GM12878 (cell line): Measurements from ENCODE around the gene ACVR1C. TPM values are rescaled to one million over a fixed set of nuclear protein-coding genes. Genes with fewer than 3 reads are reported as not detected.

Experiments
- ATAC-seq: fragments of 200-7000 bp; cut with Tn5 transposase; 3 replicates; pipeline ENCODE4 v1.9.1; 2020; ENCODE audit warnings: mild to moderate bottlenecking, moderate library complexity
- BruUV-seq: library from RNA; stranded (reverse); fragments of 400-500 nt; replicated peaks from 2 replicates; lab custom pipeline; 2021; lab: Mats Ljungman, UMichigan
- CTCF ChIA-PET: fragments of 300-600 bp; sonication (Branson Sonifier 250); formaldehyde crosslinking; extraction: SDS; loops from one replicate; lab custom pipeline; 2021; ENCODE audit warnings: inconsistent platforms; lab: Yijun Ruan, JAX
- POLR2A ChIA-PET: fragments of 350-600 bp; formaldehyde crosslinking; extraction: SDS; loops from one replicate; lab custom pipeline; 2021; ENCODE audit warnings: inconsistent platforms; lab: Charles Lee
- RAD21 ChIA-PET: fragments of 300-600 bp; sonication (Branson Sonifier 250); formaldehyde crosslinking; loops from one replicate; lab custom pipeline; 2023; ENCODE audit warnings: antibody characterized with exemption; ENCODE audit not compliant: unreplicated experiment; lab: Charles Lee
- SMC1A ChIA-PET: fragments of 300-600 bp; sonication (Branson Sonifier 250); formaldehyde crosslinking; loops from one replicate; lab custom pipeline; 2023; ENCODE audit not compliant: unreplicated experiment, uncharacterized antibody; lab: Charles Lee
- DNase-seq: peaks from one replicate; pipeline ENCODE4 v3.0.0-alpha.2; 2011; ENCODE audit warnings: low read depth, low spot score
- FAIRE-seq: peaks from 3 replicates; lab custom pipeline; 2011; peaks lifted over from hg19 to GRCh38; lab: Jason Lieb, UNC
- H2AFZ ChIP-seq: 2 replicates; pipeline ENCODE4 v1.6.0; 2011; ENCODE audit warnings: low read depth, low read length, control low read depth; ENCODE audit not compliant: control insufficient read depth
- H3K27ac ChIP-seq: 2 replicates; pipeline ENCODE4 v1.5.1; 2011; ENCODE audit warnings: control low read depth; ENCODE audit not compliant: control insufficient read depth, insufficient read depth
- H3K27me3 ChIP-seq, 2 experiments: replicated peaks in 1 of 2; 2 replicates each; pipeline versions ENCODE4 v1.6.0 to v1.6.1; 2011; ENCODE audit warnings: low read length in 1 of 2; ENCODE audit not compliant: control insufficient read depth in 2 of 2, insufficient read depth in 2 of 2
- H3K36me3 ChIP-seq, 2 experiments: 2 replicates each; pipeline ENCODE4 v1.5.1; 2011; ENCODE audit warnings: low read length in 1 of 2; ENCODE audit not compliant: control insufficient read depth in 2 of 2, insufficient read depth in 2 of 2
- H3K4me1 ChIP-seq: 2 replicates; pipeline ENCODE4 v1.6.1; 2011; ENCODE audit warnings: mild to moderate bottlenecking, low read length, moderate library complexity, mixed read lengths; ENCODE audit not compliant: control insufficient read depth, insufficient read depth
- H3K4me2 ChIP-seq: 2 replicates; pipeline ENCODE4 v1.6.0; 2011; ENCODE audit warnings: control low read depth; ENCODE audit not compliant: control insufficient read depth, insufficient read depth
- H3K4me3 ChIP-seq: fragments of 200-600 bp; sonication (generic); 2 replicates; pipeline ENCODE4 v1.5.1; 2016
- H3K79me2 ChIP-seq: 2 replicates; pipeline ENCODE4 v1.6.0; 2011; ENCODE audit warnings: low read length; ENCODE audit not compliant: control insufficient read depth, insufficient read depth
- H3K9ac ChIP-seq: 2 replicates; pipeline ENCODE4 v1.8.0; 2011; ENCODE audit warnings: low read length, control low read depth, mixed read lengths; ENCODE audit not compliant: control insufficient read depth, insufficient read depth
- H3K9me3 ChIP-seq: replicated peaks from 3 replicates; pipeline ENCODE4 v1.5.1; 2011; ENCODE audit warnings: mild to moderate bottlenecking, low read length; ENCODE audit not compliant: control insufficient read depth, insufficient read depth
- H4K20me1 ChIP-seq: 2 replicates; pipeline ENCODE4 v1.6.0; 2011; ENCODE audit not compliant: control insufficient read depth, insufficient read depth
- ATF7 ChIP-seq: fragments of 450-650 bp; IDR thresholded peaks from 2 replicates; pipeline ENCODE4 v1.6.1; 2016; ENCODE audit warnings: low read depth, mild to moderate bottlenecking
- CHD4 ChIP-seq: fragments of 200-600 bp; sonication (generic); IDR thresholded peaks from 2 replicates; pipeline ENCODE4 v1.6.1; 2016; ENCODE audit warnings: mild to moderate bottlenecking
- ETV6 ChIP-seq, 2 experiments: fragments of 450-650 bp in 1 of 2; IDR thresholded peaks in 1 of 2; conservative IDR thresholded peaks in 1 of 2; 2 replicates each; pipeline ENCODE4 v1.6.1; 2014; ENCODE audit warnings: antibody characterized with exemption in 1 of 2, borderline replicate concordance in 1 of 2, low read depth in 1 of 2, mild to moderate bottlenecking in 1 of 2, moderate library complexity in 1 of 2
- FOS ChIP-seq: IDR thresholded peaks from 3 replicates; pipeline ENCODE4 v1.6.1; 2011; ENCODE audit warnings: borderline replicate concordance; ENCODE audit not compliant: insufficient read length; ENCODE audit errors: extremely low read depth
- MEF2B ChIP-seq: fragments of 450-650 bp; IDR thresholded peaks from 2 replicates; pipeline ENCODE4 v1.6.1; 2018; ENCODE audit warnings: mild to moderate bottlenecking, moderate library complexity; ENCODE audit not compliant: partially characterized antibody, poor library complexity, severe bottlenecking
- RBBP5 ChIP-seq: fragments of 200-600 bp; sonication (generic); conservative IDR thresholded peaks from 2 replicates; pipeline ENCODE4 v1.6.1; 2016
- SMAD5 ChIP-seq: IDR thresholded peaks from 2 replicates; pipeline ENCODE4 v1.6.1; 2016; ENCODE audit warnings: antibody characterized with exemption, low read depth
- SMARCA5 ChIP-seq: fragments of 450-650 bp; IDR thresholded peaks from 2 replicates; pipeline ENCODE4 v1.6.1; 2017; ENCODE audit warnings: mild to moderate bottlenecking
- SPI1 ChIP-seq: IDR thresholded peaks from 2 replicates; pipeline ENCODE4 v1.6.1; 2011; ENCODE audit warnings: low read depth, mild to moderate bottlenecking, low read length, moderate library complexity, borderline replicate concordance; ENCODE audit not compliant: insufficient read depth
- TCF3 ChIP-seq: IDR thresholded peaks from 2 replicates; pipeline ENCODE4 v1.6.1; 2012; ENCODE audit warnings: low read depth, mild to moderate bottlenecking, low read length, borderline replicate concordance; ENCODE audit not compliant: insufficient read depth
- WRNIP1 ChIP-seq: IDR thresholded peaks from 2 replicates; pipeline ENCODE4 v1.6.1; 2011; ENCODE audit warnings: low read depth, low read length, improper control_type of control experiment, borderline replicate concordance
- ZBED1 ChIP-seq: IDR thresholded peaks from 2 replicates; pipeline ENCODE4 v1.6.1; 2016; ENCODE audit warnings: borderline replicate concordance
- ZNF24 ChIP-seq: fragments of 450-650 bp; IDR thresholded peaks from 2 replicates; pipeline ENCODE4 v1.6.1; 2017; ENCODE audit warnings: antibody characterized with exemption, mild to moderate bottlenecking
- WGBS: methylation state at CpG from one replicate; pipeline ENCODE4 v1.1.6; 2016; ENCODE audit warnings: low lambda C conversion rate; ENCODE audit not compliant: insufficient replicate concordance, insufficient coverage; ENCODE audit errors: missing lambda C conversion rate; 5-methylcytosine and 5-hydroxymethylcytosine counted together
- in situ Hi-C: fragments of 300-500 bp; cut with MboI; formaldehyde crosslinking; loops from 9 replicates; pipeline ENCODE4 v1.14.3; 2018; ENCODE audit warnings: mixed read lengths
- intact Hi-C: fragments of 100-400 bp; cut with micrococcal nuclease; formaldehyde crosslinking; loops from one replicate; pipeline ENCODE4 v1.14.2; 2022; ENCODE audit not compliant: unreplicated experiment
- polyA plus RNA-seq, 11 experiments: library from polyadenylated mRNA; depleted of rRNA in 4 of 11; unstranded in 6 of 11; stranded (reverse) in 5 of 11; fragments of >200 nt; fragmentation: Nextera tagmentation in 4 of 11; fragmentation: Illumina TruSeq in 1 of 11; extraction: Ambion mirVana in 4 of 11; extraction: Trizol in 1 of 11; gene quantifications; 1 replicate in 1 of 11; 2 replicates in 10 of 11; pipeline versions ENCODE4 v1.2.1 to v1.2.3, GENCODE V29; 2011 to 2016; ENCODE audit warnings: inconsistent platforms in 2 of 11, missing spikeins in 2 of 11, low read depth in 1 of 11
- total RNA-seq, 4 experiments: library from RNA; depleted of rRNA in 3 of 4; stranded (reverse); fragments of >200 nt in 3 of 4; fragmentation: Illumina TruSeq in 1 of 4; extraction: Trizol in 1 of 4; gene quantifications; 2 replicates each; pipeline versions ENCODE4 v1.2.1 to v1.2.3, GENCODE V29; 2013 to 2021

The ACVR1C gene
- total and polyA plus RNA-seq, 10 of the 15 experiments (the other 5 are each of a cell fraction or from before 2014, with no cell fraction given): not detected

GRCh38 chr2:157631861-157632260 lies 3.2 kb upstream of the ACVR1C start:
- 3% methylated on average over 2 of the region's 2 CpGs for WGBS
- no peak overlapping the region for H3K9ac ChIP-seq
- ChIA-PET SMC1A (interaction anchor here (0.7 kb wide), 1 partner anchor 1114 kb away, joined by 3 read pairs; no protein-coding TSS in a partner anchor), RAD21 (no interaction called here), POLR2A (no interaction called here), CTCF (no interaction called here)
- no peaks in the 10 kb centered on the region for H3K79me2 ChIP-seq
- ATAC-seq (no peak), DNase-seq (no peak), FAIRE-seq (no peak)
- no peak overlapping the region for H3K27ac ChIP-seq
- H3K4me1 ChIP-seq: no peaks in the 10 kb centered on the region
- peaks cover 9 to 16% of the 10 kb centered on the region in 2 experiments for H3K27me3 ChIP-seq
- H3K36me3 ChIP-seq: no peaks in the 10 kb centered on the region
- no peak overlapping the region for H2AFZ ChIP-seq
- no peak overlapping the region for H3K4me2 ChIP-seq
- H3K9me3 ChIP-seq: no peaks in the 10 kb centered on the region
- no TSS peak for BruUV-seq
- TF ChIP-seq FOS (no peak), MEF2B (no peak), ETV6 (conservative IDR thresholded peaks at IDR 0.05 in 1 of 2, IDR thresholded peaks at IDR 0.05 in 1 of 2; ENCODE audit: borderline replicate concordance in 1 of 2, low read depth in 1 of 2) (no peak), ZBED1 (no peak), ZNF24 (no peak), RBBP5 (no peak), ATF7 (no peak), SMAD5 (no peak), WRNIP1 (no peak), SPI1 (no peak), TCF3 (no peak), SMARCA5 (no peak), CHD4 (no peak)
- no peaks in the 10 kb centered on the region for H4K20me1 ChIP-seq
- intact Hi-C loops: no loop called here
- in situ Hi-C loops: no loop called here
- no peak overlapping the region for H3K4me3 ChIP-seq
